H1 (cell line): Measurements from ENCODE around the gene IL1RAPL1. TPM values are rescaled to one million over a fixed set of nuclear protein-coding genes. Genes with fewer than 3 reads are reported as not detected.
A peak's percentile ranks its signal among the peaks of the same experiment; 100 is the strongest.

Experiments
- CTCF ChIA-PET: fragments of 300-600 bp; sonication (Branson Sonifier 250); formaldehyde crosslinking; loops from one replicate; lab custom pipeline; 2021; ENCODE audit not compliant: partially characterized antibody; lab: Charles Lee
- POLR2A ChIA-PET: fragments of 300-600 bp; sonication (Branson Sonifier 250); formaldehyde crosslinking; loops from one replicate; lab custom pipeline; 2021; ENCODE audit warnings: inconsistent platforms; ENCODE audit not compliant: partially characterized antibody; lab: Charles Lee
- DNase-seq, 2 experiments: peaks; one replicate each; pipeline versions ENCODE4 v3.0.0 to v3.0.0-alpha.2; 2010 to 2022; ENCODE audit warnings: low spot score in 2 of 2, low read depth in 1 of 2, mixed read lengths in 1 of 2
- FAIRE-seq: peaks from 2 replicates; lab custom pipeline; 2011; peaks lifted over from hg19 to GRCh38; lab: Jason Lieb, UNC
- H2AFZ ChIP-seq: 2 replicates; pipeline ENCODE4 v1.8.1; 2012; ENCODE audit warnings: low read length, inconsistent platforms
- H2AK5ac ChIP-seq: 2 replicates; pipeline ENCODE4 v1.6.1; 2013; ENCODE audit warnings: low read depth, low read length
- H2BK120ac ChIP-seq: replicated peaks from 2 replicates; pipeline ENCODE3; 2013; ENCODE audit warnings: low read depth, low read length, inconsistent platforms
- H2BK12ac ChIP-seq: 2 replicates; pipeline ENCODE4 v1.6.1; 2013; ENCODE audit warnings: low read depth, low read length
- H2BK15ac ChIP-seq: 2 replicates; pipeline ENCODE4 v1.6.1; 2013; ENCODE audit warnings: low read length
- H2BK20ac ChIP-seq: 2 replicates; pipeline ENCODE4 v1.6.1; 2013; ENCODE audit warnings: low read length
- H2BK5ac ChIP-seq: 2 replicates; pipeline ENCODE4 v1.6.1; 2013; ENCODE audit warnings: low read depth, low read length
- H3K14ac ChIP-seq: 2 replicates; pipeline ENCODE4 v1.6.1; 2013; ENCODE audit warnings: inconsistent platforms; ENCODE audit not compliant: insufficient read length
- H3K18ac ChIP-seq: 2 replicates; pipeline ENCODE4 v1.6.1; 2013; ENCODE audit warnings: low read length; ENCODE audit errors: extremely low read depth
- H3K23ac ChIP-seq: 2 replicates; pipeline ENCODE4 v1.6.1; 2013; ENCODE audit warnings: inconsistent platforms; ENCODE audit not compliant: insufficient read length
- H3K23me2 ChIP-seq: 2 replicates; pipeline ENCODE4 v1.6.1; 2013; ENCODE audit warnings: low read depth, low read length
- H3K27ac ChIP-seq: 2 replicates; pipeline ENCODE4 v1.6.1; 2011; ENCODE audit warnings: low read depth, low read length, inconsistent platforms
- H3K27me3 ChIP-seq, 4 experiments: replicated peaks in 1 of 4; 1 replicate in 1 of 4; 2 replicates in 3 of 4; pipeline versions ENCODE4 v1.6.1 to v1.8.1; 2011 to 2013; ENCODE audit warnings: low read length in 3 of 4, mild to moderate bottlenecking in 3 of 4, inconsistent platforms in 2 of 4, mixed read lengths in 2 of 4, moderate library complexity in 1 of 4; ENCODE audit not compliant: control insufficient read depth in 3 of 4, insufficient read depth in 3 of 4; ENCODE audit errors: extremely low read depth in 1 of 4
- H3K36me3 ChIP-seq, 4 experiments: 2 replicates each; pipeline versions ENCODE4 v1.6.1 to v1.8.1; 2011 to 2013; ENCODE audit warnings: mild to moderate bottlenecking in 4 of 4, low read length in 3 of 4, moderate library complexity in 2 of 4, control low read depth in 1 of 4, inconsistent platforms in 1 of 4; ENCODE audit not compliant: insufficient read depth in 4 of 4, control insufficient read depth in 2 of 4
- H3K4ac ChIP-seq: replicated peaks from 2 replicates; pipeline ENCODE3; 2013; ENCODE audit warnings: low read length, low read depth, mixed read lengths, inconsistent platforms; ENCODE audit not compliant: insufficient read length
- H3K4me1 ChIP-seq, 4 experiments: replicated peaks in 1 of 4; 1 replicate in 1 of 4; 2 replicates in 3 of 4; pipeline versions ENCODE4 v1.6.1 to v1.8.1; 2011 to 2013; ENCODE audit warnings: low read length in 3 of 4, inconsistent platforms in 2 of 4, mixed read lengths in 1 of 4; ENCODE audit not compliant: insufficient read depth in 4 of 4, control insufficient read depth in 3 of 4
- H3K4me2 ChIP-seq, 2 experiments: 2 replicates each; pipeline versions ENCODE4 v1.6.1 to v1.8.1; 2011 to 2013; ENCODE audit warnings: low read depth in 2 of 2, low read length in 2 of 2, control low read depth in 1 of 2, inconsistent platforms in 1 of 2, mild to moderate bottlenecking in 1 of 2; ENCODE audit not compliant: insufficient read depth in 1 of 2
- H3K4me3 ChIP-seq, 4 experiments: fragments of 200-600, 300-600 bp in 1 of 4; sonication (generic), shearing (Covaris generic), sonication (Bioruptor Twin) in 1 of 4; 2 replicates each; pipeline versions ENCODE4 v1.5.1 to v1.8.1; 2011 to 2016; ENCODE audit warnings: low read length in 4 of 4, low read depth in 3 of 4, control low read depth in 2 of 4, inconsistent platforms in 2 of 4, mild to moderate bottlenecking in 2 of 4, mixed read lengths in 1 of 4, moderate library complexity in 1 of 4; ENCODE audit not compliant: insufficient read depth in 2 of 4; ENCODE audit errors: extremely low read depth in 1 of 4
- H3K56ac ChIP-seq: replicated peaks from 2 replicates; pipeline ENCODE3; 2013; ENCODE audit warnings: low read depth, mild to moderate bottlenecking, mixed read lengths, low read length, inconsistent platforms; ENCODE audit not compliant: insufficient read length
- H3K79me1 ChIP-seq: 2 replicates; pipeline ENCODE4 v1.6.1; 2013; ENCODE audit warnings: low read depth, low read length, control low read depth
- H3K79me2 ChIP-seq, 2 experiments: 2 replicates each; pipeline versions ENCODE4 v1.6.1 to v1.8.1; 2012 to 2013; ENCODE audit warnings: low read length in 2 of 2, mild to moderate bottlenecking in 2 of 2, inconsistent platforms in 1 of 2; ENCODE audit not compliant: insufficient read depth in 2 of 2, control insufficient read depth in 1 of 2
- H3K9ac ChIP-seq, 4 experiments: replicated peaks in 1 of 4; 1 replicate in 1 of 4; 2 replicates in 3 of 4; pipeline versions ENCODE4 v1.6.1 to v1.8.1; 2011 to 2013; ENCODE audit warnings: low read depth in 3 of 4, low read length in 3 of 4, control low read depth in 2 of 4, mild to moderate bottlenecking in 2 of 4, moderate library complexity in 2 of 4, inconsistent platforms in 1 of 4; ENCODE audit errors: extremely low read depth in 1 of 4
- H3K9me3 ChIP-seq, 2 experiments: 2 replicates each; pipeline versions ENCODE4 v1.6.1 to v1.8.1; 2012 to 2013; ENCODE audit warnings: mild to moderate bottlenecking in 2 of 2, moderate library complexity in 2 of 2, control low read depth in 1 of 2, inconsistent platforms in 1 of 2, low read depth in 1 of 2, low read length in 1 of 2, mixed read lengths in 1 of 2; ENCODE audit not compliant: insufficient read depth in 2 of 2
- H4K20me1 ChIP-seq, 2 experiments: replicated peaks in 1 of 2; 2 replicates each; pipeline versions ENCODE3 to v1.8.1; 2011 to 2013; ENCODE audit warnings: inconsistent platforms in 2 of 2, low read length in 2 of 2, mild to moderate bottlenecking in 1 of 2; ENCODE audit not compliant: insufficient read depth in 2 of 2, control insufficient read depth in 1 of 2
- H4K5ac ChIP-seq: 2 replicates; pipeline ENCODE4 v1.6.1; 2013; ENCODE audit warnings: low read length, low read depth, mixed read lengths, inconsistent platforms; ENCODE audit not compliant: insufficient read length
- H4K8ac ChIP-seq: 2 replicates; pipeline ENCODE4 v1.8.0; 2013; ENCODE audit warnings: mild to moderate bottlenecking, moderate library complexity, low read length, inconsistent platforms; ENCODE audit not compliant: insufficient read depth; ENCODE audit errors: extremely low read depth
- H4K91ac ChIP-seq: replicated peaks from 2 replicates; pipeline ENCODE3; 2013; ENCODE audit warnings: low read length, mixed read lengths, inconsistent platforms; ENCODE audit not compliant: insufficient read length
- RAD21 ChIP-seq, 2 experiments: IDR thresholded peaks in 1 of 2; conservative IDR thresholded peaks in 1 of 2; 2 replicates each; pipeline ENCODE4 v1.6.1; 2011; ENCODE audit warnings: low read depth in 2 of 2, low read length in 2 of 2, improper control_type of control experiment in 1 of 2, inconsistent platforms in 1 of 2, mild to moderate bottlenecking in 1 of 2, moderate library complexity in 1 of 2
- ZNF274 ChIP-seq: IDR thresholded peaks from 2 replicates; pipeline ENCODE4 v1.7.0; 2012; ENCODE audit warnings: low read length, borderline replicate concordance; ENCODE audit errors: extremely low read depth
- polyA plus RNA-seq, 7 experiments: library from polyadenylated mRNA; depleted of rRNA in 3 of 7; stranded (reverse) in 5 of 7; unstranded in 2 of 7; fragments of >200 nt in 5 of 7; fragments of 200-250 nt in 2 of 7; gene quantifications; 1 replicate in 5 of 7; 2 replicates in 1 of 7; 4 replicates in 1 of 7; pipeline versions ENCODE4 v1.2.1 to v1.2.3, GENCODE V29; 2011 to 2013; ENCODE audit warnings: missing spikeins in 2 of 7, mixed read lengths in 2 of 7
- total RNA-seq: library from RNA; stranded (reverse); fragmentation: NEBNext Ultra II Directional; extraction: Animal tissue kit (Norgen Biotek cat#: 25700); gene quantifications from 2 replicates; pipeline ENCODE4 v1.2.1, GENCODE V29; 2021

Gene IL1RAPL1
- total and polyA plus RNA-seq, 2 of the 8 experiments (the other 6 are each of a cell fraction or from before 2014, with no cell fraction given), result 0.11 to 0.35 TPM

DNA sequence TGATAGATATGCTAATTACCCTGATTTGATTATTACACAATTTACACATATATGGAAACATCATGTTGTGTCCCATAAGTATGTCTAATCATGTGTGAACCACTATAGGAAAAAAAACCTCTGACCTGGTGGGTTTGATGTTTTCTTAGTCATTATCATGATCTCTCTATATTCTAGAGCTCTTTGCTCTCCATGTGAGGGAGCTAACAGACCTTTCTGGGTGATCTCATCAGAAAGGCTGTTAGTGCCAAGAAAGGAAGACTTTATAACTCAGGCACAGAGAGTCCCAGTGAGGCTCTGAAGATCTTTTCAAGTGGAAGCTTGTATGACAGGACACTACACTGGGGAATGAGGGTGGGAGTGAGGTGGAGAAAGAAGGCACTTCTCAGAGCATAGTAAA is 1100.4 kb downstream of the IL1RAPL1 start:
- H2BK120ac ChIP-seq, result no peak overlapping the region
- H3K56ac ChIP-seq, result no peak overlapping the region
- H4K91ac ChIP-seq, result no peak overlapping the region
- H3K79me2 ChIP-seq, result no peaks in the 10 kb centered on the region
- H4K5ac ChIP-seq, result no peak overlapping the region
- no peak overlapping the region for H3K9ac ChIP-seq
- H3K9me3 ChIP-seq, result no peaks in the 10 kb centered on the region
- H2AFZ ChIP-seq, result no peak overlapping the region
- no peaks in the 10 kb centered on the region for H3K36me3 ChIP-seq
- no peak overlapping the region for H2BK20ac ChIP-seq
- H3K18ac ChIP-seq, result no peak overlapping the region
- POLR2A ChIA-PET, result no interaction called here
- CTCF ChIA-PET, result interaction anchor here (0.9 kb wide), 1 partner anchor 27 kb away, joined by 3 read pairs; no protein-coding TSS in a partner anchor
- FAIRE-seq (no peak), DNase-seq (no peak)
- no peak overlapping the region for H2BK12ac ChIP-seq
- H3K4ac ChIP-seq, result no peak overlapping the region
- no peak overlapping the region for H2BK15ac ChIP-seq
- H2BK5ac ChIP-seq, result no peak overlapping the region
- H3K14ac ChIP-seq, result no peak overlapping the region
- no peak overlapping the region for H3K4me2 ChIP-seq
- H4K8ac ChIP-seq, result no peak overlapping the region
- no peaks in the 10 kb centered on the region for H3K23me2 ChIP-seq
- no peaks in the 10 kb centered on the region for H3K79me1 ChIP-seq
- no peaks in the 10 kb centered on the region for H3K27me3 ChIP-seq
- no peak overlapping the region for H2AK5ac ChIP-seq
- TF ChIP-seq RAD21 (IDR thresholded peaks at IDR 0.05 in 1 of 2, conservative IDR thresholded peaks at IDR 0.05 in 1 of 2; ENCODE audit: low read depth in 2 of 2, low read length in 2 of 2), result peak; percentile 11 to 33; a peak in 2 of 4 replicates
- no peak for TF ChIP-seq ZNF274
- H3K4me3 ChIP-seq, result no peak overlapping the region
- H3K27ac ChIP-seq, result no peak overlapping the region
- H4K20me1 ChIP-seq, result no peaks in the 10 kb centered on the region
- H3K23ac ChIP-seq, result no peak overlapping the region
- no peaks in the 10 kb centered on the region for H3K4me1 ChIP-seq
